RWPE2 (cell line): ENCODE results near the gene C6orf132.

Experiments used
- ATAC-seq: fragments of 200-7000 bp; cut with Tn5 transposase; 3 replicates; pipeline ENCODE4 v1.9.1; 2021; ENCODE audit warnings: low read depth
- DNase-seq: peaks from one replicate; pipeline ENCODE4 v3.0.0-alpha.2; 2020; ENCODE audit warnings: low spot score
- H3K27ac ChIP-seq: fragments of 450-650 bp; 2 replicates; pipeline ENCODE4 v1.5.1; 2017; ENCODE audit warnings: mild to moderate bottlenecking; ENCODE audit not compliant: poor library complexity, severe bottlenecking
- H3K27me3 ChIP-seq: fragments of 250-450 bp; sonication (Bioruptor Pico); 2 replicates; pipeline ENCODE4 v1.5.1; 2021; ENCODE audit warnings: mild to moderate bottlenecking, moderate library complexity; ENCODE audit not compliant: insufficient read depth, poor library complexity, severe bottlenecking
- H3K36me3 ChIP-seq: fragments of 250-450 bp; sonication (Bioruptor Pico); 2 replicates; pipeline ENCODE4 v1.5.1; 2020; ENCODE audit warnings: low read depth, mild to moderate bottlenecking, moderate library complexity
- H3K4me1 ChIP-seq: fragments of 250-450 bp; sonication (Bioruptor Pico); 2 replicates; pipeline ENCODE4 v1.5.1; 2021; ENCODE audit warnings: mild to moderate bottlenecking, moderate library complexity; ENCODE audit not compliant: insufficient read depth, poor library complexity, severe bottlenecking
- H3K4me3 ChIP-seq: fragments of 250-450 bp; sonication (Bioruptor Pico); 2 replicates; pipeline ENCODE4 v1.5.1; 2021; ENCODE audit warnings: mild to moderate bottlenecking, moderate library complexity; ENCODE audit not compliant: severe bottlenecking
- H3K9me3 ChIP-seq: fragments of 250-450 bp; sonication (Bioruptor Pico); 2 replicates; pipeline ENCODE4 v1.5.1; 2021; ENCODE audit warnings: mild to moderate bottlenecking, moderate library complexity; ENCODE audit not compliant: severe bottlenecking
- TF ChIP-seq, protein P1 (sequence below): fragments of 450-650 bp; IDR thresholded peaks from one replicate; pipeline ENCODE4 v1.5.1; 2017; ENCODE audit warnings: mild to moderate bottlenecking, moderate library complexity; ENCODE audit not compliant: poor library complexity, severe bottlenecking

Gene C6orf132

DNA sequence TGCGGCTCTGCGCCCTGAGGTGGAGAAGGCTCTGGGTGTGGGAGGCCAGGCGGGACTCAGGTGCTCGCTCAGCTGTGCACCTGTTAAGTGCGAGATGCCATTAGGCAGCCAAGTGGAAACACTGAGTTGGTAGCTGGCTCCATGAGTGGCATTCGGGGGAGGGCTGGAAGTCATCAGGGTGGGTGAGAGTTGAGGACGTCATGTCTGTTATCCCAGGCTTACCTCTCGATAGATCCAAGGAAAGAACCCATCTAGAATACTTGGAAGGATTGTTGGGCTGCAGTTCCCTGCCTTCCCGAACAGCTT is 50.7 kb downstream of the C6orf132 start:
- no peaks in the 10 kb centered on the region for H3K27me3 ChIP-seq
- H3K36me3 ChIP-seq: no peaks in the 10 kb centered on the region
- no peak overlapping the region for H3K27ac ChIP-seq
- ATAC-seq (no peak), DNase-seq (no peak)
- H3K4me3 ChIP-seq: no peak overlapping the region
- TF ChIP-seq, protein P1, sequence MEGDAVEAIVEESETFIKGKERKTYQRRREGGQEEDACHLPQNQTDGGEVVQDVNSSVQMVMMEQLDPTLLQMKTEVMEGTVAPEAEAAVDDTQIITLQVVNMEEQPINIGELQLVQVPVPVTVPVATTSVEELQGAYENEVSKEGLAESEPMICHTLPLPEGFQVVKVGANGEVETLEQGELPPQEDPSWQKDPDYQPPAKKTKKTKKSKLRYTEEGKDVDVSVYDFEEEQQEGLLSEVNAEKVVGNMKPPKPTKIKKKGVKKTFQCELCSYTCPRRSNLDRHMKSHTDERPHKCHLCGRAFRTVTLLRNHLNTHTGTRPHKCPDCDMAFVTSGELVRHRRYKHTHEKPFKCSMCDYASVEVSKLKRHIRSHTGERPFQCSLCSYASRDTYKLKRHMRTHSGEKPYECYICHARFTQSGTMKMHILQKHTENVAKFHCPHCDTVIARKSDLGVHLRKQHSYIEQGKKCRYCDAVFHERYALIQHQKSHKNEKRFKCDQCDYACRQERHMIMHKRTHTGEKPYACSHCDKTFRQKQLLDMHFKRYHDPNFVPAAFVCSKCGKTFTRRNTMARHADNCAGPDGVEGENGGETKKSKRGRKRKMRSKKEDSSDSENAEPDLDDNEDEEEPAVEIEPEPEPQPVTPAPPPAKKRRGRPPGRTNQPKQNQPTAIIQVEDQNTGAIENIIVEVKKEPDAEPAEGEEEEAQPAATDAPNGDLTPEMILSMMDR: no peak
- H3K4me1 ChIP-seq: peaks cover 3% of the 10 kb centered on the region
- no peaks in the 10 kb centered on the region for H3K9me3 ChIP-seq

DNA sequence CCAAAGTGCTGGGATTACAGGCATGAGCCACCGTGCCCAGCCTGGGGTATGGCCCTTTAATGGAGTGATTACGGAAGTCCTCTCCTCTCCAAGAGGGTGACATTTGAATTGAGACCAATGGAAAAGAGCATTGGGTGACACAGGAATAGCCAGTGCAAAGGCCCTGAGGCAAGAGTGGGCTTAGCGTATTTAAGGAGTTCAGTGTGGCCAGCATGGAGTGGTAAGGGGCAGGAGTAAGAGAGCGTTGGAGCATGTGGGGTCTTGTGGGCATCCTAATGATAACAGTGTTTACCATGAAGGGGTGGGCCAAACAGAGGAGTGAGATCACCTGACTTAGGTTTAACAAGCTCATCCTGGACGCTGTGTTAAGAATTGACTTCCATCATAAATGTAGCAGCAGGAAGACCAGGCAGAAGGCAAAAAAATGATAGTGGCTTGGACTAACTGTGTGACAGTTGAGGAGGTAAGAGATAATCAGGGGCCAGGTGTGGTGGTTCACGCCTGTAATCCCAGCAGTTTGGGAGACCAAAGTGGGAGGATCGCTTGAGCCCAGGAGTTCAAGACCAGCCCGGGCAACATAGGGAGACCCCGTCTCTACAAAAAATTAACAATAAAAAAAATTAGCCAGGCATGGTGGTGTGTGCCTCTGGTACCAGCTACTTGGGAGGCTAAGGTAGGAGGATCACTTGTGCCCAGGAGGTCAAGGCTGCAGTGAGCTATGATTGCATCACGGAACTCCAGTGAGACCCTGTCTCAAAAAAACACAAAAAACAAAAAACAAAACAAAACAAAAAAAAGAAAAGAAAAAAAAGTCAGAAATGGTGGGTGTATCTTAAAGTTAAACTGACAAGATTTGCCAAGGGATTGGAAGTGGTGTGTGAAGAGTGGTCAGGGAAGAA is 51.4 kb downstream of the C6orf132 start:
- Histone ChIP-seq H3K4me1 (peaks cover 3% of the 10 kb centered on the region), H3K27ac (no peak overlapping the region), H3K27me3 (no peaks in the 10 kb centered on the region), H3K4me3 (no peak overlapping the region), H3K36me3 (no peaks in the 10 kb centered on the region), H3K9me3 (no peaks in the 10 kb centered on the region)
- DNase-seq (no peak), ATAC-seq (no peak)
- TF ChIP-seq, protein P1: no peak

DNA sequence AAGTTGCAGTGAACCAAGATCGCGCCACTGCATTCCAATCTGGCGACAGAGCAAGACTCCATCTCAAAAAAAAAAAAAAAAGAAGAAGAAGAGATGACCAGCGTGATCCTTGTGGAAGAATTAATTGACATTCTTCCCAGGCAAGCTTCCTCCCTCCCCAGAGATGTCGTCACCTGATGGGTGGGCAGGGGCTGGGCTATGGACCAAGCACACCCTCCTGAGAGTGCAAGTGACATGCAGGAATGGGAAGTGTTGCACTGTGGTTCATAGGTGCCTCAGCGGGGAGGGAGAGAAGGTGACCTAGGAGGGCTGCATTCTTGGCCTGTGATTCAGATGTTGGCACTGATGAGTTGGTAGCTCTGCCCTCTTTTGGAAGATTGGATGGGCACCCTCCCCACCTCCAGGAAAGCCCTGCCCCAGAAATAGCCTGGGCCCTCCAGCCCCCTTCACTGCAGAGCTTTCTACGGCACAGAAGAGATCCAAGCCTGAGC is 54.3 kb downstream of the C6orf132 start:
- TF ChIP-seq, protein P1: no peak
- Histone ChIP-seq H3K36me3 (no peaks in the 10 kb centered on the region), H3K27me3 (no peaks in the 10 kb centered on the region), H3K4me1 (peaks cover 3% of the 10 kb centered on the region), H3K27ac (peak overlapping the region; percentile 28), H3K4me3 (no peak overlapping the region), H3K9me3 (no peaks in the 10 kb centered on the region)
- peak; percentile 79 for DNase-seq
- peak; percentile 84 for ATAC-seq

DNA sequence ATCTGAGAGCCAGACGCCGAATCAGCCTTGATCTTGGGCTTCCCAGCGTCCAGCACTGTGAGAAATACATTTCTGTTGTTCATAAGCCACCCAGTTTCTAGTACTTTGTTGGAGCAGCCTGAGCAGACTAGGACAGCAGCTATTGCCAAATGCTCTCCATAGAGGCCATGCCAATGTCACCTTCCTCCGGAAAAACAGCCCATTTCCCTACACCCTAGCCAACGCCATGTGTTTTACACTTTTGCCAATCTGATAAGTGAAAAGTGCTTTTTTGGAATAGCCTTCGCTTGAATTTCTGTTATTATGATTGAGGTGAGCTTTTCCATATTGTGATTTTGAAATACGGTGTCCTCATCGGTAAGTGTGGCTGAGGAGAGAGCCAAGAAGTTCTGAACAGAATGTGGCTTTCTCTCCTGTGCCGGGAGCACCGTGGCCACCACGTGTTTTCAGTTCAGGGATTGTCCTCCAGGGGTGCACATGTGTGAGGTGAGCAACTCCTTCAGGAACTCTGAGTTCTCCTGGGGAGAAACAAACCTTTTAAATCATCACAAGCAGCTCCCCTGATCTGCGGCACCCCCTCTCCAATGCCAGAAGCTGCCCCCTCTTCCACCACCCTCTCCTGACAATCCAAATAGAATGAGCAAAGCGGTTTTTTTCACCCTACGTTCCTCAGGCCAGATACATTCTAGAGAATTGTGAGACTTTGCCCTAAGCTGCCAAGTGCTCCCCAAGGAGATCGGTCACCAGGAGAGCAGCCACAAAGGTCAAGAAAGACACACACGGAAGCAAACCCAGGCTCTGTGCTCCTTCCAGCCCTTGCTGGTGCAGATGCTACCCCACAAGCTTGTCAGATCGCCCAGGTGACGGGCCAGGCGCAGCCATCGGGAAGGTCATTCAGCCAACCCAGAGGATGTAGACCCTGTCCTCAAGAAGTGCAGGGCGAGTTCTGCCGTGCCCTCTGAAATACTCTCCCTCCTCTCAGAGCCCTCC is 56.1 kb downstream of the C6orf132 start:
- peaks cover 3% of the 10 kb centered on the region for H3K4me1 ChIP-seq
- H3K36me3 ChIP-seq: no peaks in the 10 kb centered on the region
- no peaks in the 10 kb centered on the region for H3K9me3 ChIP-seq
- H3K27ac ChIP-seq: no peak overlapping the region
- TF ChIP-seq, protein P1: no peak
- ATAC-seq: no peak
- H3K4me3 ChIP-seq: no peak overlapping the region
- DNase-seq: no peak
- H3K27me3 ChIP-seq: no peaks in the 10 kb centered on the region
